Omental fat pad (tissue), 4 donors: Measurements from ENCODE around the gene NKX1-2. TPM values are rescaled to one million over a fixed set of nuclear protein-coding genes. Genes with fewer than 3 reads are reported as not detected.

Experiments used
- ATAC-seq: fragments of 150-250 bp; one replicate; pipeline ENCODE4 v1.9.1; 2016; ENCODE audit warnings: mild to moderate bottlenecking, moderate library complexity; ENCODE audit not compliant: low FRiP score
- DNase-seq: peaks from one replicate; pipeline ENCODE4 v3.0.0-alpha.2; 2019; ENCODE audit warnings: low spot score
- total RNA-seq, 4 donors: library from RNA; depleted of rRNA; stranded (reverse); fragments of >200 nt; gene quantifications; one replicate each; pipeline ENCODE4 v1.1.0, GENCODE V29; 2016
- TF ChIP-seq, protein P1 (sequence below), 3 donors: fragments of 450-650 bp; IDR thresholded peaks; one replicate each; pipeline ENCODE4 v1.5.1; 2016 to 2017; ENCODE audit warnings: antibody characterized with exemption in 3 of 3, mild to moderate bottlenecking in 3 of 3, moderate library complexity in 2 of 3

Gene NKX1-2
- total RNA-seq, 4 donors from 2014 or later = not detected

DNA sequence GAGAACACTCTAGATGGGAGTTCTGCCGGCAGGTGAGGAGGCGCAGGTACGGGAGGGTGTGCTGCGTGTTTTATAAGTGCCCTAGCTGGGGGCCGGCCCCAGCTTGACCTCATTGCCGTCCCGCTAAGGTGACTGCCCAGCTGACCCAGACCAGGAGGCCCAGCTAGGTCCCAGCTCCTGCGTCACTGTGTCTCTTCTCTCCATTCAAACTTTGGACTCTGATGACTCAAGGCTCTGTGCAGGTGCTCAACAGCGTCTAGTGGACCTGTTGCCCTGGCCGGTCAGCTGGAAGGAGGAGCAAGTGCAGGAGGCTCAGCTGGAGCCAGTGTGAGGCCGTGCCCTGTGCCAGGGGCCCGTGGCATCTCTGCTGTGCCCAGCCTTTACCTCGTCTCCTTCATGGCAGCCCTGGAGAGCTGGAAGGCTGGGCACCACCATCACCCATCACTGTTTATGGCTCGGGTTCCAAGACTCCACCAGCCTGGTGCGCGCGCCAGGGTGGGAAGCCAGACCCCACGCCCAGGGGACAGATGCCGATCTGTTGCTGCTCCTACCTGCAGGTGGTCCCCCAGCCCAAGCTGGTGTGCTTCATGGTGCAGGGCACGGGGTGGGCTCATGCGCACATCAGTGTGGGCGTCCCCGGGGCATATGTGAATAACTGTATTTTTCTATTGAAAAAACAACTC lies 26.3 kb upstream of the NKX1-2 start:
- TF ChIP-seq, protein P1, sequence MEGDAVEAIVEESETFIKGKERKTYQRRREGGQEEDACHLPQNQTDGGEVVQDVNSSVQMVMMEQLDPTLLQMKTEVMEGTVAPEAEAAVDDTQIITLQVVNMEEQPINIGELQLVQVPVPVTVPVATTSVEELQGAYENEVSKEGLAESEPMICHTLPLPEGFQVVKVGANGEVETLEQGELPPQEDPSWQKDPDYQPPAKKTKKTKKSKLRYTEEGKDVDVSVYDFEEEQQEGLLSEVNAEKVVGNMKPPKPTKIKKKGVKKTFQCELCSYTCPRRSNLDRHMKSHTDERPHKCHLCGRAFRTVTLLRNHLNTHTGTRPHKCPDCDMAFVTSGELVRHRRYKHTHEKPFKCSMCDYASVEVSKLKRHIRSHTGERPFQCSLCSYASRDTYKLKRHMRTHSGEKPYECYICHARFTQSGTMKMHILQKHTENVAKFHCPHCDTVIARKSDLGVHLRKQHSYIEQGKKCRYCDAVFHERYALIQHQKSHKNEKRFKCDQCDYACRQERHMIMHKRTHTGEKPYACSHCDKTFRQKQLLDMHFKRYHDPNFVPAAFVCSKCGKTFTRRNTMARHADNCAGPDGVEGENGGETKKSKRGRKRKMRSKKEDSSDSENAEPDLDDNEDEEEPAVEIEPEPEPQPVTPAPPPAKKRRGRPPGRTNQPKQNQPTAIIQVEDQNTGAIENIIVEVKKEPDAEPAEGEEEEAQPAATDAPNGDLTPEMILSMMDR (IDR thresholded peaks at IDR 0.05) = no peak
- ATAC-seq = no peak
- DNase-seq = no peak

DNA sequence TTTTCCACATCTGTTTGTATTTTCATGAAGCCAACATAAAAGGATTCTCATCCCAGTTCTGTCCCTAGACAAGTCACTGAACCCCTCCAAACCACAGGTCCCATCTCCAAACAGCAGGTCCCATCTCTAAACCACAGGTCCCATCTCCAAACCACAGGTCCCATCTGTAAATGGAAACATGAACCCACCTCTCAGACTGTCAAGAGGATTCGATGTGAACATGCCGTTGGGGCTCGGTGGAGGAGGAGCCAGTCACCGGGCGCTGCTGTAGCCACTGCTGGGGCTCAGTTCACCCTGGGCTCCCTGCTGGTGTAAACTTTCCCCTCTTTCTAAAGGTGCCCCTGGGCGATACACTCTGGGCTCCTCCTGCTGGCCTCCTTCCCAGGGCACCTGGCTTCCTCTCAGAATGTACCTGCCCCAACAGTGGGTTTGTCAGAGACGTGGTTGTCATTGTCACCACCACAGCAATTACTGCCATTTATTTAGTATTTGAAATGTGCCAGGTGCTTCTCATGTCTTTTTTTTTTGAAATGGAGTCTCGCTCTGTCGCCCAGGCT lies 24.8 kb upstream of the NKX1-2 start:
- DNase-seq (no peak), ATAC-seq (no peak)
- TF ChIP-seq, protein P1 (IDR thresholded peaks at IDR 0.05) = no peak

DNA sequence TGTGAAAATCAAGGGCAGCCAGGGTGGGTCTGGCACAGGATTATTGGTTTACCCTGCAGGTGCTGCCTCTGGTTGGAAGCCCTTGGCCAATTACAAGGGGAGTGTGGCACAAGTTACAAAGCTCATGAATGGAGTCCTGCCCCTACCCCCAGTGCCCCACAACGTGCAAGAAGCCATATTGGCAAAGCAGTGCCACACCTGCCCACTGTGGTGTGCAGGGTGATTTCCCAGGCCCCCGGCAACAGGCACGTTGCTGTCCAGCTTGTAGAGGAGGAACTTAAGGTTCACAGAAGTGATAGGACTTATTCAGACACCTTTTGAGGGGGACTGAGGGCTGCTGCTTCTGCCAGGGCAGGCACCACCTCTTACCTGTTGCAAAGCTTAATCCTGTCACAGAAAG lies 23.2 kb upstream of the NKX1-2 start:
- ATAC-seq = no peak
- TF ChIP-seq, protein P1 (IDR thresholded peaks at IDR 0.05) = no peak
- DNase-seq = no peak

DNA sequence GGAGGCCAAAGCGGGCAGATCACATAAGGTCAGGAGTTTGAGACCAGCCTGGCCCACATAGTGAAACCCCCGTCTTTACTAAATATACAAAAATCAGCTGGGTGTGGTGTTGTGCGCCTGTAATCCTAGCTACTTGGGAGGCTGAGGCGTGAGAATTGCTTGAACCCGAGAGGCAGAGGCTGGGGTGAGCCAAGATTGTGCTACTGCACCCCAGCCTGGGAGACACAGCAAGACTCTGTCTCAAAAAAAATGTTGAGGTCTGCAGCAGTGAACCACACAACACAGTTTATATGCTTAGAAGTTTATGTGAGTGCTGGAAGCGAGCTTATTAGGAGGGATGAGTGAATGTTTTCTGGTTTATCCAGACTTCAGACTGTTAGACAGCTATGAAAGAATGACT lies 22.2 kb upstream of the NKX1-2 start:
- TF ChIP-seq, protein P1 (IDR thresholded peaks at IDR 0.05) = no peak
- no peak for DNase-seq
- no peak for ATAC-seq

DNA sequence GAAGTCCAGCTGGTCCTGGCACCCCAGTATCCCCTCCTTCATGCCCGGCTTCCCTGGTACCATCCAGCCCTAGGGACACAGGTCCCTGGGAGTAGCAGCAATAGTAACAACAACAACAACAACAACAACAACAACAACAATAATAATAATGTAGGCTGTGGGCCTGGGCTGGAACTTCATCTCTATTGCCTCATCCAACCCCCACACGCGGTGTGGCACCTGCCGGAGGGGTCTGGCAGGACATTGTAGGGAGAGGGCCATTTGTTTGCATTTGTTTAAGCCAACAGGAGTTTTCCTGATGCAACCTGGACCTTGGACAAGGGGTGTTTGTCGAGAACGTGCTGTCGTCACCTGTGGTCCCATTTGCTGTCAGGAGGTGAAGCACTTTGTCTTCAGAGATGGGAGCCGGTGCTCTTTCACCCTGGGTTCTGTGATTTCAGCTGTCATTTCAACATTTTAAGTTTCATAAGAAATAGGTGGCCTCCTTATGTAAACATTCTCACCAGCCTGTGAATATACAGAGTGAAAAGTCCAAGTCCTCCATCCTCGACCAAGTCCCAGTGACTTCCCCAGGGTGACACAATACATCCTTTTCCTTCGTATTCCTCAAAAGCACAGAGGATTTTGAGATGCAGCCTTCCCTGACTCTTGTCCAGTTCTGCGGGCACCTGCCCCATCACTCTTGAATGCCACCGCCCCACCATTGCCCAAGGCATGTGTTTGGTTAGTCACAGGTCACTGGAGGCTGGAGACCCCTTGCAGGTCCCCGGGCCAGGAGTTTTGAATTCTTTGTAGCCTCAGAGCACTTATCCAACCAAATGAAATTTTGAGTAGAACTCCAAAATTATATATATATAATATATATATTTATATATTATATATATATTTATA lies 21.0 kb upstream of the NKX1-2 start:
- ATAC-seq (no peak), DNase-seq (no peak)
- TF ChIP-seq, protein P1 (IDR thresholded peaks at IDR 0.05) = no peak

DNA sequence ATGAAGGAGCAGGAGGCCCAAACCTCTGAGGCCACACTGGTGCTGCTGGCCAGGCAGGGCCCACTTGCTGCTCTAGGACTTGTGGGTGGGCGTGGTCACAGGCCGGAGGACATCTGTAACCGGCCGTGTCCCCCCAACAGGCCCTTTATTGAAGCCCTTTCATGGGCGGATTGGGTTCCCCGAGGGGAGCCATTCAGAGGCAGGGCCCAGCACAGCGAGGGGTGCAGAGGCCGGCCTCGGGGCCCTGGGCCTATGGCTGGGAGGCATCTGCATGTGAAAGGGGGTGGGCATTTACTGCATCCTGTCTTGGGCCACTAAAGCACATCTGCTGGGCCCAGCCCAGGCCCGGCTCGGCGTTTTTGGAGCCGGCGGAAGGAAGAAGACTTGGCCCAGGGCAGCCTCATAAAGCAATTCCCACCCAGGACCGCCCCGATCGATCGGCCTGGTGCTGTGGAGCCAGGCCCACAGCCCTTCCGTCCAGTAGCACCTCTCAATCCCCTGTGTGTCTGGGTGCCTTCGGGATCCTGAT lies 20.2 kb upstream of the NKX1-2 start:
- TF ChIP-seq, protein P1 (IDR thresholded peaks at IDR 0.05) = no peak
- DNase-seq = no peak
- ATAC-seq = no peak
